MM.1S (cell line): ENCODE measurements around the gene SLC9B1.

ENCODE experiments used
- EZH2 ChIP-seq: fragments of 300-600 bp; sonication (generic); optimal IDR thresholded peaks from 2 replicates; pipeline ENCODE3; 2017; ENCODE audit warnings: low read depth, mild to moderate bottlenecking, antibody characterized with exemption, low read length, mixed read lengths
- EZH2phosphoT487 ChIP-seq: fragments of 300-600 bp; sonication (generic); IDR thresholded peaks from 2 replicates; pipeline ENCODE4 v1.6.1; 2018; ENCODE audit warnings: antibody characterized with exemption, low read length
- TF ChIP-seq, protein P1 (sequence below): fragments of 300-600 bp; sonication (generic); IDR thresholded peaks from 2 replicates; pipeline ENCODE4 v1.5.1; 2016; ENCODE audit warnings: antibody characterized with exemption, low read length, mixed read lengths

DNA sequence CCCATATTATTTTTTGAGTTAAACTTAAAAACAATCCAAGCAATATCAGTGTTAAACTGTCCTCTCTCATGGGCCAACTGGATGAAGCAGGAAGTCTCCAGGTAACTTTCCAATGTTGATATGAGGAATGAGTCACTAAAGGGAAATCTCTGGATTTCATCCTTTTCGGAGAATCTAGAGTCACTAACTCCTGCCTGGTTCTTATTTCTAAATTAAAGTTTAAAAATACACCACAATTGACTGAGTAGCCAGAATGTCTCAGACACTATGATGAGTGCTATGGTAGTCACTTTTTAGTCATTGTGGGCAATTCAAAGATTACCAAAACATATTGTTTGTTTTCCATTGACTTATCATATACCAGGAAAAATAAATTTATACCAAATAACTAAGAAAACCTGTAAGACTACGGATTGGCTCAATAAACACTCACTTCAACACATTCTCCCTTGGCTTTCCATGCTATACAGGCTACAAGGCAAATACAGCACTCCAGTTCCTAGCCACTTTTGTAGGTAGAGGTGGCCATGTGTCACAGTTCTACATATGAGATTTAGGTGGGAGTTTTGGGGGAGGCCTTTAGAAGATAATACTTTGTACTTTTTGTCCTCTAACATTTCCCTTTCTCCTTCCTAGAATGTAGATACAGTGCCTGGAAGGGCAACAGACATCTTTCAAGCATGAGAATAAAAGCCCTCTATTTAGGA is 48.5 kb upstream of the SLC9B1 start:
- TF ChIP-seq, protein P1, sequence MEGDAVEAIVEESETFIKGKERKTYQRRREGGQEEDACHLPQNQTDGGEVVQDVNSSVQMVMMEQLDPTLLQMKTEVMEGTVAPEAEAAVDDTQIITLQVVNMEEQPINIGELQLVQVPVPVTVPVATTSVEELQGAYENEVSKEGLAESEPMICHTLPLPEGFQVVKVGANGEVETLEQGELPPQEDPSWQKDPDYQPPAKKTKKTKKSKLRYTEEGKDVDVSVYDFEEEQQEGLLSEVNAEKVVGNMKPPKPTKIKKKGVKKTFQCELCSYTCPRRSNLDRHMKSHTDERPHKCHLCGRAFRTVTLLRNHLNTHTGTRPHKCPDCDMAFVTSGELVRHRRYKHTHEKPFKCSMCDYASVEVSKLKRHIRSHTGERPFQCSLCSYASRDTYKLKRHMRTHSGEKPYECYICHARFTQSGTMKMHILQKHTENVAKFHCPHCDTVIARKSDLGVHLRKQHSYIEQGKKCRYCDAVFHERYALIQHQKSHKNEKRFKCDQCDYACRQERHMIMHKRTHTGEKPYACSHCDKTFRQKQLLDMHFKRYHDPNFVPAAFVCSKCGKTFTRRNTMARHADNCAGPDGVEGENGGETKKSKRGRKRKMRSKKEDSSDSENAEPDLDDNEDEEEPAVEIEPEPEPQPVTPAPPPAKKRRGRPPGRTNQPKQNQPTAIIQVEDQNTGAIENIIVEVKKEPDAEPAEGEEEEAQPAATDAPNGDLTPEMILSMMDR, result no peak
- TF ChIP-seq EZH2 (no peak), EZH2phosphoT487 (no peak)
